ENCODE data around the gene CETN3.

DNA sequence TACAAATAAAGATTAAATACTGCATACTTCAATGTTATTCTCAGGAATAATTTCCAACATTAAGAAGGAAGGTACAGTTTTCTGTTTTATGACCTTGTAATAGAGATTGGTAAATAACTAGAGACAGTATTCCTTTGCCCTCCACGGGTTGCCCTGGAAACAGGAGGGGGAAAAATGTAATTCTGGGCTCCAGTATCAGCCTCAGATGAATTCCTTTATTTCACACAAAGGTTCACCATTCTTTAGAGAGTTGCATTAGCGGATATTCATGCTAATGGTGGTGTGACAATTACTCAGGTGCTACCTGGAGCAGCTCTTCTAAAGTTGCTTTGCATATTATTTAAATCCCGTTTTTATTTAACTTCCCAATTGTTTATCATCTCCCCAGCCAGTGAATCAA, 42.6 kb downstream of the CETN3 start:
- TF ChIP-seq POLR2AphosphoS5 (IDR thresholded peaks at IDR 0.05; ENCODE audit: low read depth, low read length): no peak
- no peak for TF ChIP-seq POLR2A (IDR thresholded peaks at IDR 0.05; ENCODE audit: low read depth, low read length)

All from GM12892 (cell line).